Caco-2 (cell line): Measurements from ENCODE around the gene TAF3. TPM values are rescaled to one million over a fixed set of nuclear protein-coding genes. Genes with fewer than 3 reads are reported as not detected.

Source experiments
- BruUV-seq: library from RNA; stranded (reverse); fragments of 400-500 nt; replicated peaks from 2 replicates; lab custom pipeline; 2021; lab: Mats Ljungman, UMichigan
- CTCF ChIA-PET: fragments of 300-600 bp; sonication (Branson Sonifier 250); formaldehyde crosslinking; loops from one replicate; lab custom pipeline; 2022; ENCODE audit warnings: antibody characterized with exemption; lab: Charles Lee
- POLR2A ChIA-PET: fragments of 300-600 bp; sonication (Branson Sonifier 250); formaldehyde crosslinking; loops from one replicate; lab custom pipeline; 2022; ENCODE audit warnings: antibody characterized with exemption; lab: Charles Lee
- DNase-seq, 2 experiments: peaks; one replicate each; pipeline versions ENCODE4 v3.0.0 to v3.0.0-alpha.2; 2020 to 2022
- H3K27me3 ChIP-seq: replicated peaks from 2 replicates; pipeline ENCODE4 v1.6.0; 2011; ENCODE audit warnings: low read length; ENCODE audit not compliant: control insufficient read depth, insufficient read depth
- H3K36me3 ChIP-seq: 2 replicates; pipeline ENCODE4 v1.5.1; 2011; ENCODE audit warnings: low read length; ENCODE audit not compliant: control insufficient read depth, insufficient read depth
- H3K4me1 ChIP-seq: fragments of 250-450 bp; sonication (Bioruptor Pico); 2 replicates; pipeline ENCODE4 v1.5.1; 2020; ENCODE audit warnings: mild to moderate bottlenecking
- H3K4me3 ChIP-seq: 2 replicates; pipeline ENCODE4 v1.5.1; 2011; ENCODE audit warnings: low read depth, mild to moderate bottlenecking, control low read depth, low read length
- H3K9me3 ChIP-seq: fragments of 250-450 bp; sonication (Bioruptor Pico); 2 replicates; pipeline ENCODE4 v1.5.1; 2020; ENCODE audit warnings: mild to moderate bottlenecking, moderate library complexity
- H3K27ac Mint-ChIP-seq: one replicate; pipeline ENCODE4 v1.8.0; 2022; ENCODE audit warnings: mixed read lengths; ENCODE audit not compliant: unreplicated experiment
- H3K27me3 Mint-ChIP-seq: one replicate; pipeline ENCODE4 v1.8.0; 2022; ENCODE audit warnings: mixed read lengths; ENCODE audit not compliant: insufficient read depth, unreplicated experiment
- H3K36me3 Mint-ChIP-seq: one replicate; pipeline ENCODE4 v1.8.0; 2022; ENCODE audit warnings: mild to moderate bottlenecking, mixed read lengths; ENCODE audit not compliant: insufficient read depth, unreplicated experiment
- H3K4me1 Mint-ChIP-seq: one replicate; pipeline ENCODE4 v1.8.0; 2022; ENCODE audit warnings: low read depth, mixed read lengths; ENCODE audit not compliant: unreplicated experiment
- H3K4me3 Mint-ChIP-seq: one replicate; pipeline ENCODE4 v1.8.0; 2022; ENCODE audit warnings: mild to moderate bottlenecking, moderate library complexity, mixed read lengths; ENCODE audit not compliant: unreplicated experiment
- H3K9me3 Mint-ChIP-seq: one replicate; pipeline ENCODE4 v1.8.0; 2022; ENCODE audit warnings: mixed read lengths; ENCODE audit not compliant: unreplicated experiment
- CTCF ChIP-seq, 2 experiments: fragments of 200-600 bp in 1 of 2; IDR thresholded peaks; 1 replicate in 1 of 2; 2 replicates in 1 of 2; pipeline versions ENCODE4 v1.5.1 to v1.8.0; 2011 to 2022; ENCODE audit warnings: antibody characterized with exemption in 1 of 2, control low read depth in 1 of 2, inconsistent platforms in 1 of 2, low read depth in 1 of 2, low read length in 1 of 2, mild to moderate bottlenecking in 1 of 2, moderate library complexity in 1 of 2; ENCODE audit not compliant: insufficient read depth in 1 of 2, severe bottlenecking in 1 of 2, unreplicated experiment in 1 of 2
- intact Hi-C: fragments of 100-400 bp; cut with micrococcal nuclease; formaldehyde crosslinking; loops from one replicate; pipeline ENCODE4 v1.10.0; 2022; ENCODE audit not compliant: unreplicated experiment
- total RNA-seq: library from RNA; stranded (reverse); gene quantifications from 2 replicates; pipeline ENCODE4 v1.2.3, GENCODE V29; 2022

The TAF3 gene
- total RNA-seq, 1 experiment from 2014 or later = 30.6 TPM

- no peaks in the 10 kb centered on the region for H3K9me3 Mint-ChIP-seq
- Histone ChIP-seq H3K36me3 (no peaks in the 10 kb centered on the region; the same call in 1 of the 2 replicates), H3K9me3 (no peaks in the 10 kb centered on the region), H3K27me3 (no peaks in the 10 kb centered on the region), H3K4me3 (peak overlapping the region; percentile 39), H3K4me1 (peaks cover 17% of the 10 kb centered on the region)
- no TSS peak for BruUV-seq
- DNase-seq = no peak
- TF ChIP-seq CTCF (IDR thresholded peaks at IDR 0.05; ENCODE audit: insufficient read depth in 1 of 2, low read depth in 1 of 2, low read length in 1 of 2, severe bottlenecking in 1 of 2, unreplicated experiment in 1 of 2) = no peak
- no peaks in the 10 kb centered on the region for H3K27me3 Mint-ChIP-seq
- intact Hi-C loops = loop anchor here (5.0 to 10.0 kb wide), 7 partner anchors 141 to 1254 kb away; no protein-coding TSS in a partner anchor
- peaks cover 31% of the 10 kb centered on the region for H3K36me3 Mint-ChIP-seq
- peaks cover 39% of the 10 kb centered on the region for H3K4me1 Mint-ChIP-seq
- H3K27ac Mint-ChIP-seq = no peak overlapping the region
- peak overlapping the region; percentile 76 for H3K4me3 Mint-ChIP-seq
- POLR2A ChIA-PET = no interaction called here
- CTCF ChIA-PET = interaction anchor here (0.6 kb wide), 1 partner anchor 222 kb away, joined by 8 read pairs; no protein-coding TSS in a partner anchor
Observed at GRCh38 chr10:8051109-8051821, 233.0 kb downstream of the TAF3 start.

GRCh38 chr10:8051851-8052257 lies 233.5 kb downstream of the TAF3 start:
- no peaks in the 10 kb centered on the region; the same call in 1 of the 2 replicates for H3K36me3 ChIP-seq
- intact Hi-C loops = loop anchor here (5.0 to 10.0 kb wide), 7 partner anchors 140 to 1253 kb away; no protein-coding TSS in a partner anchor

More at GRCh38 chr10:8051851-8052257, 233.5 kb downstream of the TAF3 start:
- POLR2A ChIA-PET = no interaction called here
- H3K4me3 ChIP-seq = no peak overlapping the region
- CTCF ChIA-PET = no interaction called here
- peaks cover 22% of the 10 kb centered on the region for H3K4me1 ChIP-seq
- TF ChIP-seq CTCF (IDR thresholded peaks at IDR 0.05; ENCODE audit: insufficient read depth in 1 of 2, low read depth in 1 of 2, low read length in 1 of 2, severe bottlenecking in 1 of 2, unreplicated experiment in 1 of 2) = no peak
- no TSS peak for BruUV-seq
- Mint-ChIP-seq H3K27me3 (no peaks in the 10 kb centered on the region), H3K36me3 (peaks cover 37% of the 10 kb centered on the region), H3K4me3 (peak overlapping the region; percentile 49), H3K4me1 (peaks cover 33% of the 10 kb centered on the region), H3K9me3 (no peaks in the 10 kb centered on the region), H3K27ac (peak overlapping the region; percentile 56)
- no peaks in the 10 kb centered on the region for H3K9me3 ChIP-seq
- DNase-seq = no peak
- H3K27me3 ChIP-seq = no peaks in the 10 kb centered on the region
